Liver (tissue), 9 donors: ENCODE results near the gene THADA. TPM values are rescaled to one million over a fixed set of nuclear protein-coding genes. Genes with fewer than 3 reads are reported as not detected.

ENCODE experiments used
- DNase-seq: peaks from one replicate; pipeline ENCODE4 v3.0.0-alpha.2; 2017; ENCODE audit warnings: low spot score
- H3K27ac ChIP-seq, 2 donors: one replicate each; pipeline ENCODE4 v1.7.0; 2013; ENCODE audit warnings: inconsistent platforms in 2 of 2, low read length in 2 of 2, control low read depth in 1 of 2, low read depth in 1 of 2, mild to moderate bottlenecking in 1 of 2
- H3K27me3 ChIP-seq, 4 donors: one replicate each; pipeline versions ENCODE4 v1.6.1 to v1.7.0; 2013; ENCODE audit warnings: low read length in 3 of 4, inconsistent platforms in 1 of 4, mild to moderate bottlenecking in 1 of 4, moderate library complexity in 1 of 4; ENCODE audit not compliant: control insufficient read depth in 4 of 4, insufficient read depth in 4 of 4
- H3K36me3 ChIP-seq, 4 donors: one replicate each; pipeline versions ENCODE4 v1.6.1 to v1.7.0; 2013; ENCODE audit warnings: low read length in 3 of 4, mild to moderate bottlenecking in 3 of 4, low read depth in 1 of 4, moderate library complexity in 1 of 4; ENCODE audit not compliant: control insufficient read depth in 4 of 4, insufficient read depth in 3 of 4
- H3K4me1 ChIP-seq, 4 donors: one replicate each; pipeline versions ENCODE4 v1.6.1 to v1.7.0; 2013; ENCODE audit warnings: low read length in 3 of 4, mild to moderate bottlenecking in 3 of 4, moderate library complexity in 1 of 4; ENCODE audit not compliant: control insufficient read depth in 4 of 4, insufficient read depth in 4 of 4
- H3K4me3 ChIP-seq, 3 donors: one replicate each; pipeline versions ENCODE4 v1.6.1 to v1.7.0; 2013; ENCODE audit warnings: low read length in 3 of 3, control low read depth in 1 of 3, low read depth in 1 of 3, mild to moderate bottlenecking in 1 of 3
- H3K9ac ChIP-seq, 2 donors: one replicate each; pipeline ENCODE4 v1.7.0; 2013; ENCODE audit warnings: low read length in 2 of 2, mild to moderate bottlenecking in 2 of 2, moderate library complexity in 2 of 2, control low read depth in 1 of 2, low read depth in 1 of 2
- H3K9me3 ChIP-seq, 4 donors: one replicate each; pipeline versions ENCODE4 v1.6.1 to v1.7.0; 2013; ENCODE audit warnings: low read length in 3 of 4; ENCODE audit not compliant: control insufficient read depth in 4 of 4
- FOXA1 ChIP-seq: IDR thresholded peaks from 2 replicates; pipeline ENCODE4 v1.6.1; 2016; ENCODE audit warnings: antibody characterized with exemption
- GABPA ChIP-seq, 2 donors: IDR thresholded peaks in 1 of 2; conservative IDR thresholded peaks in 1 of 2; 2 replicates each; pipeline ENCODE4 v1.6.1; 2016; ENCODE audit warnings: antibody characterized with exemption in 2 of 2, mild to moderate bottlenecking in 1 of 2, moderate library complexity in 1 of 2
- HNF4A ChIP-seq, 2 donors: conservative IDR thresholded peaks; 2 replicates each; pipeline ENCODE4 v1.6.1; 2016; ENCODE audit warnings: antibody characterized with exemption in 2 of 2, mild to moderate bottlenecking in 2 of 2
- HNF4G ChIP-seq: IDR thresholded peaks from 2 replicates; pipeline ENCODE4 v1.6.1; 2016; ENCODE audit warnings: antibody characterized with exemption
- JUND ChIP-seq, 2 donors: IDR thresholded peaks; 2 replicates each; pipeline ENCODE4 v1.6.1; 2016; ENCODE audit warnings: antibody characterized with exemption in 2 of 2
- NR2F2 ChIP-seq: IDR thresholded peaks from 2 replicates; pipeline ENCODE4 v1.6.1; 2016; ENCODE audit warnings: antibody characterized with exemption
- RAD21 ChIP-seq, 2 donors: IDR thresholded peaks; 2 replicates each; pipeline ENCODE4 v1.6.1; 2016; ENCODE audit warnings: antibody characterized with exemption in 2 of 2, mild to moderate bottlenecking in 2 of 2
- RXRA ChIP-seq, 2 donors: IDR thresholded peaks; 2 replicates each; pipeline ENCODE4 v1.6.1; 2017 to 2018; ENCODE audit warnings: antibody characterized with exemption in 2 of 2, mild to moderate bottlenecking in 1 of 2
- SP1 ChIP-seq: IDR thresholded peaks from 2 replicates; pipeline ENCODE4 v1.6.1; 2018; ENCODE audit warnings: antibody characterized with exemption, mild to moderate bottlenecking
- TAF1 ChIP-seq: conservative IDR thresholded peaks from 2 replicates; pipeline ENCODE4 v1.6.1; 2016; ENCODE audit warnings: antibody characterized with exemption, mild to moderate bottlenecking
- YY1 ChIP-seq: IDR thresholded peaks from 2 replicates; pipeline ENCODE4 v1.6.1; 2016; ENCODE audit warnings: antibody characterized with exemption, mild to moderate bottlenecking
- ZBTB33 ChIP-seq: IDR thresholded peaks from 2 replicates; pipeline ENCODE4 v1.6.1; 2016; ENCODE audit warnings: antibody characterized with exemption
- WGBS: extraction: QIAGEN DNeasy Blood & Tissue Kit; methylation state at CpG from one replicate; pipeline ENCODE4 v1.1.7; 2013; 5-methylcytosine and 5-hydroxymethylcytosine counted together
- polyA plus RNA-seq, 2 donors: library from polyadenylated mRNA; stranded (reverse) in 1 of 2; unstranded in 1 of 2; fragments of 200-250 nt in 1 of 2; fragments of >200 nt in 1 of 2; fragmentation: Nextera tagmentation in 1 of 2; extraction: Ambion mirVana in 1 of 2; gene quantifications; one replicate each; pipeline versions ENCODE4 v1.2.1 to v1.2.3, GENCODE V29; 2013 to 2015
- total RNA-seq, 2 donors: library from RNA; depleted of rRNA; stranded (reverse); fragments of >200 nt; gene quantifications; one replicate each; pipeline ENCODE4 v1.2.3, GENCODE V29; 2014
- TF ChIP-seq, protein P1 (sequence below): IDR thresholded peaks from 2 replicates; pipeline ENCODE4 v1.6.1; 2016; ENCODE audit warnings: antibody characterized with exemption
- TF ChIP-seq, protein P2 (sequence below): IDR thresholded peaks from 2 replicates; pipeline ENCODE4 v1.6.1; 2016; ENCODE audit warnings: antibody characterized with exemption
- TF ChIP-seq, protein P3 (sequence below): fragments of 150-350 bp; IDR thresholded peaks from 2 replicates; pipeline ENCODE4 v1.5.1; 2017; ENCODE audit warnings: improper control_type of control experiment, low read depth, low read length; ENCODE audit not compliant: missing input control
- donor health status: healthy.
- donor health status: healthy.
- donor health status: healthy.
- donor health status: healthy.
- donor health status: healthy.

The THADA gene
- total and polyA plus RNA-seq, 4 donors: 12.0 to 37.2 (median 22.3) TPM

GRCh38 chr2:43292851-43293743 lies 302.7 kb downstream of the THADA start:
- H3K9me3 ChIP-seq: no peaks in the 10 kb centered on the region
- H3K4me1 ChIP-seq: peaks cover 4 to 27% (median 10%) of the 10 kb centered on the region in 4 donors
- 87% methylated on average over 11 of the region's 11 CpGs for WGBS
- TF ChIP-seq, protein P1, sequence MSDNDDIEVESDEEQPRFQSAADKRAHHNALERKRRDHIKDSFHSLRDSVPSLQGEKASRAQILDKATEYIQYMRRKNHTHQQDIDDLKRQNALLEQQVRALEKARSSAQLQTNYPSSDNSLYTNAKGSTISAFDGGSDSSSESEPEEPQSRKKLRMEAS: no peak
- TF ChIP-seq GABPA (IDR thresholded peaks at IDR 0.05 in 1 of 2, conservative IDR thresholded peaks at IDR 0.05 in 1 of 2) (no peak), RAD21 (IDR thresholded peaks at IDR 0.05) (no peak), YY1 (no peak)
- TF ChIP-seq, protein P2, sequence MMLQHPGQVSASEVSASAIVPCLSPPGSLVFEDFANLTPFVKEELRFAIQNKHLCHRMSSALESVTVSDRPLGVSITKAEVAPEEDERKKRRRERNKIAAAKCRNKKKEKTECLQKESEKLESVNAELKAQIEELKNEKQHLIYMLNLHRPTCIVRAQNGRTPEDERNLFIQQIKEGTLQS: no peak
- H3K9ac ChIP-seq: no peak overlapping the region
- H3K27ac ChIP-seq: peak overlapping the region; percentile 64 to 78
- H3K36me3 ChIP-seq: no peaks in the 10 kb centered on the region
- no peak overlapping the region for H3K4me3 ChIP-seq
- H3K27me3 ChIP-seq: no peaks in the 10 kb centered on the region
- DNase-seq: no peak

DNA sequence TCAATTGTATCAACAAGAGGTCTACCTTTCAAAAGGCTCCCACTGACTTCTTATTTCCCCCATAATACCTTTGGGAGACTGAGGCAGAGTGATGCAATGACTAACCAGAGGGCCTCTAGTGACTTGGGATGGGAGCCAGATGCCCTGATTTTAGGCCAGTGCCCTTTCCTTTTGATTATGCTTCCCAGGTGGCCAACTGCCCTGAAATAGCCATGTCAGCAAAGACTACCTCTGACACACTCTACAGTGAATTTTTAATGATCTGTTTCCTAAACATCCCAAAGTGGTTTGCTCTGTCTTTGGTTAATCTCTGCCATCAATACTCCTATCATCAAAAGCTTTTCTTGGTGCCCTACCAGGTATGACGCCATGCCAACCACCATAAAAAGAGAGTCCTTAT lies 303.5 kb downstream of the THADA start:
- H3K36me3 ChIP-seq: no peaks in the 10 kb centered on the region
- no peak overlapping the region for H3K4me3 ChIP-seq
- DNase-seq: no peak
- peak overlapping the region; percentile 64 to 78 for H3K27ac ChIP-seq
- WGBS: 57% methylated on average over 1 of the region's 1 CpG
- H3K9me3 ChIP-seq: no peaks in the 10 kb centered on the region
- no peak overlapping the region for H3K9ac ChIP-seq
- H3K27me3 ChIP-seq: no peaks in the 10 kb centered on the region
- TF ChIP-seq, protein P2: no peak
- TF ChIP-seq HNF4A (conservative IDR thresholded peaks at IDR 0.05) (peak in 1 of 2 donors; percentile 24), RXRA (IDR thresholded peaks at IDR 0.05) (peak; percentile 61 to 67), JUND (IDR thresholded peaks at IDR 0.05) (no peak), ZBTB33 (no peak), NR2F2 (no peak)
- TF ChIP-seq, protein P1: no peak
- peaks cover 4 to 27% (median 10%) of the 10 kb centered on the region in 4 donors for H3K4me1 ChIP-seq

DNA sequence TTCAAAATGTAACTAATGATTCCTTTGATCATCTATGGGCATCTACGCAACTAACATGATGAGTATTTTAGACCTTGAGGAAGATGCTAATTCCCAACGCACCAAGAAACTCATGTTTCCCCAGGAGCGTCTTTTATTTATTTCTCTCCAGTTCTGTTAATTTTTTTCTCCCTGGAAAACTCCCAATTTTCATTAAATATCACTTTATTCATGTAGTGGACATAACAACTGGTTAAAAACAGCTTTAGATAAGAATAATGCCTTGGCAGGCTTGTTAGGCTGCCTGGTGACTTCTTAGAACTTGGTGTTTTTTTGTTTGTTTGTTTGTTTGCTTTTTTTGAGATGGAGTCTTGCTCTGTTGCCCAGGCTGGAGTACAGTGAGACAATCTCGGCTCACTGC lies 306.5 kb downstream of the THADA start:
- WGBS: 95% methylated on average over 4 of the region's 4 CpGs
- TF ChIP-seq, protein P2: no peak
- no peak for TF ChIP-seq RAD21 (IDR thresholded peaks at IDR 0.05)
- no peak for TF ChIP-seq HNF4G
- TF ChIP-seq TAF1: no peak
- no peak for TF ChIP-seq YY1
- no peak for TF ChIP-seq GABPA (IDR thresholded peaks at IDR 0.05 in 1 of 2, conservative IDR thresholded peaks at IDR 0.05 in 1 of 2)
- no peak for TF ChIP-seq JUND (IDR thresholded peaks at IDR 0.05)
- TF ChIP-seq SP1: no peak
- TF ChIP-seq, protein P3, sequence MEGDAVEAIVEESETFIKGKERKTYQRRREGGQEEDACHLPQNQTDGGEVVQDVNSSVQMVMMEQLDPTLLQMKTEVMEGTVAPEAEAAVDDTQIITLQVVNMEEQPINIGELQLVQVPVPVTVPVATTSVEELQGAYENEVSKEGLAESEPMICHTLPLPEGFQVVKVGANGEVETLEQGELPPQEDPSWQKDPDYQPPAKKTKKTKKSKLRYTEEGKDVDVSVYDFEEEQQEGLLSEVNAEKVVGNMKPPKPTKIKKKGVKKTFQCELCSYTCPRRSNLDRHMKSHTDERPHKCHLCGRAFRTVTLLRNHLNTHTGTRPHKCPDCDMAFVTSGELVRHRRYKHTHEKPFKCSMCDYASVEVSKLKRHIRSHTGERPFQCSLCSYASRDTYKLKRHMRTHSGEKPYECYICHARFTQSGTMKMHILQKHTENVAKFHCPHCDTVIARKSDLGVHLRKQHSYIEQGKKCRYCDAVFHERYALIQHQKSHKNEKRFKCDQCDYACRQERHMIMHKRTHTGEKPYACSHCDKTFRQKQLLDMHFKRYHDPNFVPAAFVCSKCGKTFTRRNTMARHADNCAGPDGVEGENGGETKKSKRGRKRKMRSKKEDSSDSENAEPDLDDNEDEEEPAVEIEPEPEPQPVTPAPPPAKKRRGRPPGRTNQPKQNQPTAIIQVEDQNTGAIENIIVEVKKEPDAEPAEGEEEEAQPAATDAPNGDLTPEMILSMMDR: no peak
- TF ChIP-seq, protein P1: no peak
- no peak for TF ChIP-seq FOXA1
- DNase-seq: no peak
- Histone ChIP-seq H3K27ac (no peak overlapping the region), H3K36me3 (peaks cover 0 to 9% (median 4%) of the 10 kb centered on the region in 4 donors), H3K4me1 (peaks cover 6 to 33% (median 13%) of the 10 kb centered on the region in 4 donors), H3K4me3 (no peak overlapping the region), H3K9me3 (peaks cover 0 to 5% (median 1%) of the 10 kb centered on the region in 4 donors), H3K27me3 (no peaks in the 10 kb centered on the region), H3K9ac (no peak overlapping the region)
